DMS153 (cell line): ENCODE data around the gene ZNF407.

Source experiments
- DNase-seq: peaks from one replicate; lab custom pipeline; 2025; lab: John Stamatoyannopoulos, UW

The ZNF407 gene

GRCh38 chr18:74876630-74877243 lies 279.1 kb downstream of the ZNF407 start:
- DNase-seq = no peak

DNA sequence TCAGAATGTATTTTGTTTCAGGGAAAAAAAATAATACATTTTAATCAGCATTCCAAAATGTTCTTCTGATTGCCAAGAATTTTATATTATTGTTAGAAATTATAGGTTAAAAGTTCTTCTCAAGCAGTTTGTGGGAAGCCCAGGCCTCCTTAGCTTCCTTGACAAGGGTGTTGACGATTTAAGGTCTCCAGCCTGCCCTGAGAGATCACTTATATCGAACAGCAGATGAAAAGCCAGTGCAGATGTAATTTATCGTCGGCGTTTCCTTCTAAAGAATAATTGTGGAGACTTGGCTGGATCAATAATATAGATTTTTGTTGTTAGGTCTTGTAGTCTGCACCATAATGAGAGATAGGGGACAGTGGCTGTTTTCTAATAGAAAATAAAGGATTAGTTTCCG lies 280.6 kb downstream of the ZNF407 start:
- no peak for DNase-seq

GRCh38 chr18:74880706-74881278 lies 283.1 kb downstream of the ZNF407 start:
- no peak for DNase-seq

DNA sequence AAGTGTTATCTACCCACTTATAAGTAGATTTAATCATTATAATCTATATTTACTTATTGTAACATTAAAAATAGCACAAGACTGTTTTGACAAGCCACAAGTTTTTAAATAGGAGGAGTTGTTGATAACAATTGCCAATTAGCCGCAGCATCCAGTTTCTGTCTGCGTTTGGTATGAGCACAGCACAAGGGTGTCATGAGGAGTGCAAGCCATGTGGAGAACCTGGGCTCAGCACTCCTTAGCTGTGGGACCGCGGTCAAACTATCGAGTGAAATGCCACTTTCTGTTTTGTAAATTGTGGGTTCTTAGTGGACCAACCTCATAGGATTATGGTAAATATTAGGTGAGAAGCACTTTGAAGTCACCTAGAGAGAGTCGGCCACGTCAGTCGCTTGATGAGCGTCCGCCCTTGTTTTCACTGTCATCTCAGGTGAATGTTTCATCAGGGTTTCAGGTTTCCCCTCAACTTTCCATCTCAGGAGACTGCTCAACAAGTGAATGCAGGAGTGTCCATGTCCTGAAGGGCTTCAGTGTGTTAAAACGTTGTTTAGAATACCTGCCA lies 294.5 kb downstream of the ZNF407 start:
- DNase-seq = peak; percentile 34

DNA sequence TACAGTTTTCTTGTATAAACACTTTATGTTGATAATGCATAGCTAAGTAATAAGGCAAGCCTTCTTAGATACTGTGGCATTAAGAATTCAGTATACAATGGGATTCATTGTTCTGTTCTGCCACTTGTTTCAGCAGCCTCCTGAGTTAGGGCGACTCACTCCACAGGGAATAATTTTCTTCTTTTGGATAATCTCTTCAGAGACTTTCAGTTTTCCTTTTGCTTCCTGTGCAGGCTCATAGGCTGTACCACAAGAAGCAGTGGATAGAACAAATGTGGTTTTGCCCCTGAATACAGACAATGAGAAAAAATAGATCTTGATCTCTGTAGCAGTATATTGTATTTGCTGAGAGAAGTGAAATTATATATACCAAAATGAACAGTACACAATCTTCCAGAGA lies 298.0 kb downstream of the ZNF407 start:
- DNase-seq = no peak

GRCh38 chr18:74896390-74896991 lies 298.8 kb downstream of the ZNF407 start:
- peak; percentile 78 for DNase-seq

DNA sequence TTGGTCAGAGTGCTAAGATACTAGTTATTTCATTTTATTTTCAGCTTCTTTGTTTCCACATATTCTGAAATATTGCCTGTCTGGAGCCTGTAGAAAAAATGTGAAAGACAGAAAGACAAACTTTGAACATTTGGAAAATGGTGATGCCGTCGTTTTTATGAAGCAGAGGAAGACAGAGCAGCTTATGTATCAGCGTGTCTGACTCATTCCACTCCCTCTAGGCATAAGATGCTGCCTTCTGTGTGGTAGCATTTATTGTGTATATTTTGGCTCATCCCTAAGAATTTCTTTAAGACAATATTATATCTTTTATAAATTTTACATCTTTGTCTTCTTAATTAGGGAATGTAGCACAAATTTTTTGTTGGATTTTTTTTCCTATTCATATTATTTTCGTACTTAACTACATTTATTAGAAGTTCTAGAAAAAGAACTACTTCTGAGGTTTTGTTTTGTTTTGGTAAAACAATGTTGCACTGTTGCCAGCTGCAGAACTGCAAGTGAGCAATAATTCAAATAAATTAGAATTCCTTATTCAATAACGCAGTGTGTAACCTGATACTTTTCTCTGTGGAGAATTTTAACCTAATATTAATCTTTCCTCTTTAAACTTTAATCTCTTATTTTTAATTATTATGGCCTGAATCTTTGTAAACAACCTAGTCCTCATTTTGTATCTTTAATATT lies 300.4 kb downstream of the ZNF407 start:
- no peak for DNase-seq

DNA sequence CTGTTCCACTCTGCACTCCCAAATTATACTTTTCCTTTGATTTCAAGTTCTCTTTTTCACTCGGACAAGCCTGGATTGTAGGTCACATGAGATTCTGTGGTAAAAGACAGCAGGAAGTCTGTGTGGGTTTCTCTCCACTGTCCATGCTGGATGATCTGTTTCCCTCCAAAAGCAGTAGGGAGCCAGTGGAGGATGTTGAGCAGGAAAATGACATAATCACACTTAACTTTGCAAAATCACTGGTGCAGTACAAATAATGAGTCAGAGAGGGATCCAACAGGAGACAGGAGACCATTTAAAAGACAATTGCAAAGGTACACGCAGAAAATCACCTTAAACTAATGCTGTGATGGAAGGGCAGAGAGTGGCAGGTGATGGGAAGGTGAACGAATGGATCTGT lies 301.3 kb downstream of the ZNF407 start:
- DNase-seq = peak; percentile 74

DNA sequence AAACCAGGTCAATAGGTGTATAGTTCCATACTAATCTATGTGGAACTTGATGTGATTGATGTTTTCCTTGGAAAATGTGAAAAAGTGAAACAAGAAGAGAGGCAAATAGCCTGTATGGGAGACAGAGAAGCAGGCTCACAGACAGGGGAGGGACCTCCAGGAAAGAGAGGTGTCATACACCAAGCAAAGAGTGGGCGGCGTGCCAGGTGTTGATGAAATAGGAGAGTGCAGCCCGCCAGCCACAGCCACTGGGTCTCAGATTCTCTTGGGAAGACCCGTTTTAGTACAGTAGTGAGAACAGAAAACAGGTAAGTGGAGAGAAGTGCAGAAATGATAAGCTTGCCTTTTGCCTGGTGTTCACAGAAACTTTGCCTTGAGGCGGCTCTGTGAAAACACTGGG lies 301.9 kb downstream of the ZNF407 start:
- peak; percentile 61 for DNase-seq

DNA sequence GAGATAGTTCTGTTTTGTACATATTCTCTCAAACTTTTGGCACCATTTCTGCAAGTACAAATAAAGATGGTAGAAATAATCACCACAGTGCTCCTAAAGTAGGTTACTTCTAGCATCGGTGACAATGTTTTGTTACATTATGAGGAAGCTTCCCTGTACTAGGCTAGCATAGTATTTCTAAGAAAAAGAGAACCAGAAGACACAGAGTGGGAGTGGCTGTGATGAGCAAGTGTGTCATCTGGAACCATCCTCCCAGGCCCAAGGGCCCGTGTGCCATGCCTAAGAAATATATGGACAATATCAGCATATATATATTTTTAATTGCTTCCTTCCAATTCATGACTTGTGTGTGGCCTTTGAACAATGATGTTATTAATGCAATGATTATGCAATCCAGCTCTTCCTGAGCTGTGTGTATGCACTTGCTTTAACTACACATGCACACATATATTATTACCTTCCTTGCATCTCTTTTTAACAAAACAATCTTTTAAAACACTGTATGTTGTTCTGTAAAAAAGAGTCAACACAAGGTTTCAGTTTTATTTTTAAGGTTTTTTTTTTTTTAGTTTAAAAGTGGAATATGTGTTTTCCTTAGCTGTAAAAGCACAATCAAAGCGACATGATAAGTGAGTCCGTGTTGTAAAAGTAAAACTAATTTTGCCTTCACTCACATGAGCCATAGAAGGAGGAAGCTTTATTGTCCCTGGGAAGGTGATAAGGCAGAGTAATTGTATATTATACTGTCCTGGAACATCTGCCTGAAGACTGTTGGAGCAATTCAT lies 303.9 kb downstream of the ZNF407 start:
- no peak for DNase-seq

- peak; percentile 35 for DNase-seq
Measured at GRCh38 chr18:74902147-74902455, 304.4 kb downstream of the ZNF407 start.

- DNase-seq = peak; percentile 68
Measured at GRCh38 chr18:74905247-74905646, 307.6 kb downstream of the ZNF407 start.

GRCh38 chr18:74906184-74906583 lies 308.5 kb downstream of the ZNF407 start:
- peak; percentile 59 for DNase-seq

- peak; percentile 32 for DNase-seq
Measured at GRCh38 chr18:74914052-74914591, 316.5 kb downstream of the ZNF407 start.

GRCh38 chr18:74914648-74915047 lies 317.0 kb downstream of the ZNF407 start:
- no peak for DNase-seq

DNA sequence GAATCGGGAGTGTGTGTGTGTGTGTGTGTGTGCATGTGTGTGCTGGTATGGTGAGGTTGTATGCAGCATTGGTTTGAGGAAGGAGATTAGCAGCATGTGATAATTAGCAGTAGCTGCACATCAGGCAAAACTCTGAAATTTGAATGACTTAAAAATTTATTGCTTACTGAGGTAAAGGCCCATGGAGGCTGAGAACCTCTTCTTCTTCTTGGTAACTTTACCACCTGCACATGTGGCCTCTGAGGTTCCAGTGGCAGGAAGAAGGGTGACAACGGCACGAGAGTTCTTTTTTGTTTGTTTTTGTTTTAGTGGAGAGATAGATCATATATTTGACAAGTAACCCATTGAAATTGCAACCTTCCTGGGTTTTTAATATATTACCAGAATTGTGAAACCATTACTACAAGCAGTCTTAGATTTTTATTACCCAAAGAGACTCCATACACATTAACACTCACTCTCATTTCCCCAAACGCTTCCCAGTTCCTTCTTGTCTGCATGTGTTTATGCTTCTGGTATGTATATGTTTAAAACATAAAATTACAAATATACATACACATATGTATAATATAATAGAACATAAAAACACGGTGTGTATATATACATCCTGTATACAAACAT lies 319.2 kb downstream of the ZNF407 start:
- no peak for DNase-seq

DNA sequence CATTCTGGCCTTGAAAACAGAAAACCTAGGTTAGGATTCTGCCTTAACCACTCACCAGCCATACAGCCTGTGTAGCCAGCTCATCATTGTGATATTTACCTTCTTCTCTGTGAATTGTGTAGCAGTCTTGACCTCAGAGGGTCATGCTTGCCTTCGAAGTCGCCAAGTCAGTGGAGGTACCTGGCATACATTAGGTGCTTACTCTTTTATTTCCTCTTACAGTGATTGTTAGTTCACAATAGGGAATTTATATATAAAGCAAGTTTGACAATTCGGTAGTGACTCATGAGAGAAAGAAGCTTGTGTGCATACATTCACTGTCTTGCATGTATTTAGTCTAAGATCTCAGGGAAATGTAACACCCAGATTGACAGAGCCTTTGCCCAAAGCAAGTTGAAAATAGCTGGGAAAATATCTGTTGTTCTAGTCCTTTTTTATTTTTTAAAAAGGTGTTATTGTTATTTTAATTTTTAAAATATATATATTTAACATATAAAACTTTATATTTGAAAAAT lies 320.7 kb downstream of the ZNF407 start:
- no peak for DNase-seq

DNA sequence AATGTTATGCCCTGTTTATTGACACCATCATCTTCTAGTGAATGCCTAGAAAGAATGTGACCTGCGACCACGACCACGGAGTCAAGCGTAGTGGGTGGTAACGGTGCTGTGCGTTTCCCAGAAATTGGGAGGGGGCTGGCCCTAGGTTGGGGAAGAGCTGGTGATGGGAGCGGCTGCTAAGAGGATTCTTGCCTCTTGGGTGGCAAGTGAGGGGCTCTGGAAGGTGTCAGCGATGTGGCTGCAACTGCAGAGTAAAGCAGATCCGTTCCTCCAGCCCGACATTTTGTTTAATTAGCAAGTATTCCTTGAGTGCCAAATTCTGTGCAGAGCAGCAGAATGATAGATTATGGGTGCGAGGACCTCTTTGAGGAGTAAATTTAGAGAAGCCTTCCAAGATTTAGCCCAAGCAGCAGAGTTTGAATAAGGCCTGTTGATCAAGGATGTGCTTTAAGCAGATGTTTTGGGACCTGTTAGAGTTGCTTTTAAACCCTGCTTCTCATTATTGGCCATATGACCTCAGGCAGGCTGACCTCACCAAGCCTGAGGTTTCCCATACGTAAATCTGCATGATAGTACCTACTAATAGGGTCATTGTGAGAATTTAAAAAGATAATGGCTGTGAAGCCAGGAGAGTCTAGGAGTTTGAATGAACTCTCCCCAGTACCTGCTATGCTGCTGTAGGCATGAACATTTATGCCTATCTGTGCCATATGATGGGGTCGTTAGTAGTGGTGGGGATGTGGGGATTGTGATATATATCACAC lies 323.6 kb downstream of the ZNF407 start:
- no peak for DNase-seq

DNA sequence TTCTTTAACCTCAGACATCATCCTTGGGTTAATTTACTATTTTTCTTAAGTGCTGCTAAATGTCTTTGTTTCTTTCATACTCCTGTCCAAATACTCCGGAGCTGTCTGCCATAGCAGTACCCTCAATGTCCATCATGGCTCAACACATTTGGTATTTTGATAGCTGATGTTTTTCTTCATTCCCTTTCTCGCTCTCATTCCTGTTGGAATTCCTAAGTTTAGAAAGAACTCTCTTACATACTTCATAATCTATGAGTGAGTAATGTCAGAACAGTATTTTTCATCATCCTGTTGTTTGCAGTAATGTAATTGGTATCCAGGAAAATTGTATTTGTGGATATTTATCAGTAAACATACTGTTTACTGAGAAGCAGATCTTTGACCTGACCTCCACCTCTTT lies 328.4 kb downstream of the ZNF407 start:
- DNase-seq = no peak

- DNase-seq = no peak
Measured at GRCh38 chr18:74928194-74928968, 330.7 kb downstream of the ZNF407 start.
